GM19395 (cell line): ENCODE results near the gene DNAAF5.

Experiments
- ATAC-seq: cut with Tn5 transposase; IDR thresholded peaks from one replicate; pipeline ENCODE4 v1.9.1; 2021; ENCODE audit warnings: mild to moderate bottlenecking, moderate library complexity; ENCODE audit not compliant: unreplicated experiment

Gene DNAAF5

DNA sequence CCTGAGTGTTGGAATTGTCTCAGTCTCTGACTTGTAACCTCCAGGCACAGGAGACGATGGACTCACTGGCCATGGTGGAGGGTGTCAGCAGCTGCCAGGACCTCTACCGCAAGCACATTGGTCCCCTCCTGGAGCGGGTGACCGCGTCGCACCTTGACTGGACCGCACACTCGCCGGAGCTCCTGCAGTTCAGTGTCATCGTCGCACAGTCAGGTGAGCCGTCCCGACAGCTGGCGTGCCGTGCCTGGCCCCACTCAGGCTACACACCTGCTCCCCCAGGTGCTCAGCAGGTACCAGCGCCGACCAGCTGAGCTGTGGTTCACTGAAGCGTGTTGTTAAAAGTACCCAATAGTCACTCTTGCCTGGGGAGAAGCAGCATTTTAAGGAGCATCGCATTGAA lies 37.3 kb downstream of the DNAAF5 start:
- ATAC-seq: no peak

DNA sequence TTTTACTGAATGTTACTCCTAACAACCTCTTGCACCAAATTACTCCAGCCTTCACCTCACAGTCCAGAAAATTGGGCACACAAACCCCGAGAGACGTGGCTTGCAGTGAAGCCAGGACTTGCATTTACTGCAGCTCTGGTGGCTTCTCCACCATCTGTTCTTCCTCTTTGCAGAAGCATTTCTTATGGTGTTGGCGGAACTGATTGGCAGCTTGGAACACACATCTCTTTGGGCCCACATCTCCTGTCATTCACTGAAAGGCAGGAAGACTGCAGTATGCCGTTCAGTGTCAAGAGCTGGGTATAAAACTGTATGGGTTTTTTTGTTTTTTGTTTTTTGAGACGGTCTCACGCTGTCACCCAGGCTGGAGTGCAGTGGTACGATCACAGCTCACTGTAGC lies 38.9 kb downstream of the DNAAF5 start:
- no peak for ATAC-seq

DNA sequence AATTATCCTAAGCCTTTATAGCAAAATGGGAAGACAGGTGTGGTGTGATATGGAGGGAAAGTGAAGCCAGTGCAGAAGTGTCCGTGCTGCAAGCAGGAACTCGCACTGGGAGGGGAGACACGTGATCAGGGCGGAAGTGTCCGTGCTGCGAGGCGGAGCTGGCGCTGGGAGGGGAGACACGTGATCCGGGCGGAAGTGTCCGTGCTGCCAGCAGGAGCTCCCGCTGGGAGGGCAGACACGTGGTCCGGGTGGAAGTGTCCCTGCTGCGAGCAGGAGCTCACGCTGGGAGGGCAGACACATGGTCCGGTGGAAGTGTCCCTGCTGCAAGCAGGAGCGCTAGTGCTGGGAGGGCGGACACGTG lies 41.1 kb downstream of the DNAAF5 start:
- peak; percentile 43 for ATAC-seq

DNA sequence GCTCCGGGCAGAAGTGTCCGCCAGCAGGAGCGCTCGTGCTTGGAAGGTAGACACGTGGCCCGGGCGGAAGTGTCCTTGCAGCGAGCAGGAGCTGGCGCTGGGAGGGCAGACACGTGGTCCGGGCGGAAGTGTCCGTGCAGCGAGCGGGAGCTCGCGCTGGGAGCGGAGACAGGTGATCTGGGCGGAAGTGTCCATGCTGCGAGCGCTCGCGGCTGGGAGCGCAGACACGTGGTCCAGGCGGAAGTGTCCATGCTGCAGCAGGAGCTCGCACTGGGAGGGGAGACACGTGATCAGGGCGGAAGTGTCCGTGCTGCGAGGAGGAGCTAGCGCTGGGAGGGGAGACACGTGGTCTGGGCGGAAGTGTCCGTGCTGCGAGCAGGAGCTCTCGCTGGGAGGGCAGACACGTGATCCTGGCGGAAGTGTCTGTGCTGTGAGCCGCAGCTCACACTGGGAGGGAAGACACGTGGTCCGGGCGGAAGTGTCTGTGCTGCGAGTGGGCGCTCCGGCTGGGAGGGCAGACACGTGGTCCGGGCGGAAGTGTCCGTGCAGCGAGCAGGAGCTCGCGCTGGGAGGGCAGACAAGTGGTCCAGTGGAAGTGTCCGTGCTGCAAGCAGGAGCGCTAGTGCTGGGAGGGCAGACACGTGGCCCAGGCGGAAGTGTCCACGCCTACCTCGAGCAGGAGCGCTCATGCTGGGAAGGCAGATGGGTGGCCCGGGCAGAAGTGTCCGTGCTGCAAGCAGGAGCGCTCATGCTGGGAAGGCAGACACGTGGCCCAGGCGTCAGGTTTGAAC lies 41.6 kb downstream of the DNAAF5 start:
- ATAC-seq: peak; percentile 66

DNA sequence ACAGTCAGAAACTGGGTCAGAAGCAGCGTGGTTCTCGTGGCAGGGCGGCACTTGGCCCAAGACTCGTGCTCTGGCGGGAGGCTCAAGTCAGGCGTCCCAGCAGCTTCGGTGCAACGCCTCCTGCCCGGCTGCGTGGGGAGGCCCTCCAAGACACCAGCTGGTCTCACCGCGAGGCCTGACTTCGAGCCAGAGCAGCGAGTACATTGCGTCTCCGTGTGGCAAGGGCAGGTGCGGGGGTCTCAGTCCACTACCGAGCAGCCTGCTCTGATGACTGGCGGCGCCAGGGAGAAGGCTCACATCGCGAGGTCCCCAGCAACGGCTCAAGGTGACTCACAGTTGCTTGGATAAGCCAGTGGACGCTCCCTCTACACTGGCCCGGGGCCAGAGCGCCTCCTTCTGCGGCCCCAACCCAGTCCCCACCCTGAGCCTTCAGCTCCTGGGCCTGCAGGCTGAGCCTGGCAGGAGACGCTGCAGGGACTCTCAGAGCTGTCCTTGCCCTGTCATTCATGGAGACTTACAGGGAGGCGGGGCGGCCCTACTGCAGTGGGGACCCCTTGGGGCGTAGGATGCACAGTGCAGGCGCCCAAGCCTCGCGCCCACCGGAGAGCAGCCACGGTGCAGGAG lies 42.5 kb downstream of the DNAAF5 start:
- ATAC-seq: no peak

DNA sequence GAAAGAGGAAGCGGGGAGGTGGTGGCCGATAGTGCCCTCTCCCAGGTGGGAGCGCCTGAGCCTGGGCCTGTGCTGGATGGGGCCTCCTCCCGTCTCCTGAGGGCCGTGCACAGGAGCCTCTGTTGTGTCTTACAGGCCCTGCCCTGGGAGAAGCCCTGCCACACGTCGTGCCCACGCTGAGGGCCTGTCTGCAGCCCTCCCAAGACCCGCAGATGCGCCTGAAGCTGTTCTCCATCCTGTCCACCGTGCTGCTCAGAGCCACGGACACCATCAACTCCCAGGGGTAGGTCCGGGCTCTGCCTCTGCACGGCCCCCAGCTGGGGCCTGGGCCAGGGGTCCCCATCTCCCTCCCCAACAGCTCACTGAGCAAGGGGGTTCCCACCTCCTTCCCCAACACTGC lies 43.8 kb downstream of the DNAAF5 start:
- ATAC-seq: no peak

DNA sequence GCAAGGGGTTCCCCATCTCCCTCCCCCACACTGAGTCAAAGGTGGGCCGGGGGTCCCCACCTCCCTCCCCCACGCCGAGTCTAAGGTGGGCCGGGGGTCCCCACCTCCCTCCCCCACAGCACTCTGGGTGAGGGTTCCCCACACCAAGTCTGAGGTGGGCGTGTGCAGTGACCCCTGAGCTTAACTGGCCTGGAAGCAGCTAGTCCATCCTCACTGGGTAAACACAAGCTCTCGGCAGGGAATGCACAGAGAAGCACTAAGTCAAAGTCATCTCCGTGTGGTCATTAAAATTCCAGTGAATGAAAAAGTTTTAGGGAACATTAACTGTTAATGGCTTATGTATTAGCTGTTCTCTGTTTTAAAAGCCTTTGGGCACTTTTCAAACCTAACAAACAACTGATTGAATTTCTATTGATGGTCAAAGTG lies 44.3 kb downstream of the DNAAF5 start:
- no peak for ATAC-seq

DNA sequence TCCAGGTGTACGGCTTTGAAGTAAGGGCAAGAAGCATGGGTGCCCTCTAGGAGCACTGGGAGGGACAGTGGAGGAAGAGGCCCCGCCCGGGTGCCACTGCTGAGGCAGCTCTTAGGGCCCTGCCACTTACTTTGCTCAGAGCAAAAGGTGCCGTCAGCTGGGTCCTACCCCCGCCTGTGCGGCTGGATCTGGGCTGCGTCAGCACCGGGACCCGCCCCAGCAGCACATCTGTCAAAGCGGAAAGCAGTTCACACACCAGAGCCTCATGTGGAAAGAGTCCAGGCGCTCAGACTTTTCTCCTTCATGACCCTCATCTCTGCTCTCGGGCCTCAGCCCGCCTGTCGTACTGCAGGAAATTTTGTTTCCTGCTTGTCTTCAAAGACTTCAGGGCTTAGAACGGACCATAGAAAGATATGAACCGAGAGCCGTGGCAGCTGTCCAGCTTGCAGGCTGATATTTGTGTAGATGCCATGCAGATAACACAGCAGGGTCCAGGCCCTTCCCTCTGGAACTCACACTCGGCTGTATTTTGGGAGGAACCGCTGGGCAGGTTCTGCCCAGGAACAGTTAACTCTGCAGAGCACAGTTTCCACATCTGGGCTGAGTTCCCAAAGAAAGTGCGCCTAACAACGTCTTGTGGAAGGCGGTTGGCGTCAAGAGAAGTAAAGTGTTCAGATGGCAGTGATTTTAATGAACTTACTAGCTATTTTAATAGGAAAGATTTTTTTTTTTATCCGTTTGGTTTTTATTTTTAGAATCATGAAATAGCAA lies 44.9 kb downstream of the DNAAF5 start:
- ATAC-seq: no peak

DNA sequence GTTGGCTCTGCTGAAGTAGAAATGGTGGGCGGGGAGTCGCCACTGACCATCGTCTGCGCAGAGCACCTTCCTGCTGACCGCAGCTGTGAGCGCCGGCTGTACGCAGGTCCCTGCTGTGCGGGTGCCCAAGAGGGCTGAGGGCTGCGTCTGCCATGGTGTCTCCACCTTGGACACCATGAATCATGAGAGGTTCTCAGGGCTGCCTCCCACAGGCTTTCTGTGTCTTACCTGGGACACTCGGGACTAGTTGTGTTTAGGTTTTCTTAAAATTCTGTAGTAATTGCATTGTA lies 45.5 kb downstream of the DNAAF5 start:
- no peak for ATAC-seq

DNA sequence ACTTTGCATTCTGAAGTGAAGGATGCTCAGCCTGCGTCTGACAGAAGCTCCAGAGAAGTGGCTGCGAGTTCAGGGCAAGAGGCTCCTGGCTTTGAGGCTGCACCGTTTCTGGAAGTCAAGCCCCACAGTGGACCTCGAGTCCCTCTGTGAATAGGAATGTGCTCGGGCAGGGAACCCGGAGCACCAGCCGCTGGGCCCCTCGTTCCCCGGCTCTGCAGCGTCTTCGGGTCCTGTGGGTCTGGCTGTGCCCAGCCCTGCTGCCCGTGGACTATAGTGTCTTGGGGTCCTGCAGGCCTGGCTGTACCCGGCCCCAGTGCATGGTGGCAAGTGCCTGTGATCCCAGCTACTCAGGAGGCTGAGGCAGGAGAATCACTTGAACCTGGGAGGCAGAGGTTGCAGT lies 45.9 kb downstream of the DNAAF5 start:
- no peak for ATAC-seq

DNA sequence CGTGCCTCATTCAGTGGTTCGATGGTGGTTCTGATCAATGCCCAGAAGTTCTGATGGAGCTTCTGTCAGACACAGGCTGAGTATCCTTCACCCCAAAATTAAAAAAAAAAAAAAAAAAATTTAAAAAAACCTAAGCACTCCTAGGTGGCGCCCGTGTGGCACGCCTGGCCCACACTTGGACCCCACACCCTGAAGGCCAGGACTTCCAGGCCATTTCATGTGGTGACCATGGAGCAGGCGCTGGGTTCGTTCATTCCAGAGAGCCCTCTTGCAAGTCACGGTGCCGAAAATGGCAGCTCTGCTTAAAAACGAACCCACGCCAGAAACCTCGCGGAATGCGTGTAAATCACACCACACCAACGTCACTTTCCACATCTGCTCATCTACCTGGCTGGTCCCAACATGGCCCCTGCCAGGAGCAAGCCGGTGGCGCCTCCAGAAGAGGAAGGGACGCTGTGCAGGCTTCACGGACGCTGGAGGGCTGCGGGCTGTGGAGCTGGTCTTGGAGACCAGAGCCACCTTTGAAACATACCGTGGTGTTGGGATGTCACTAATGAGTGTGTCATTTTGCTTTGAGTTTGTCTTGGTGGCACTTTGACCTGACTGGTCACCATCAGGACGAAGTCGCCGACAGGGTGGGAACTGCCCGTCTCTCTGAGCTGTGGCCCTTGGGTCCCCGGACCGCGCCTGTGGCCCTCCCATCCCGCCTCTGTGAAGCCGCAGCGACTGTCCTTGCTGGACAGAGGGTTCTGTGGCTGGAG lies 46.5 kb downstream of the DNAAF5 start:
- ATAC-seq: no peak

DNA sequence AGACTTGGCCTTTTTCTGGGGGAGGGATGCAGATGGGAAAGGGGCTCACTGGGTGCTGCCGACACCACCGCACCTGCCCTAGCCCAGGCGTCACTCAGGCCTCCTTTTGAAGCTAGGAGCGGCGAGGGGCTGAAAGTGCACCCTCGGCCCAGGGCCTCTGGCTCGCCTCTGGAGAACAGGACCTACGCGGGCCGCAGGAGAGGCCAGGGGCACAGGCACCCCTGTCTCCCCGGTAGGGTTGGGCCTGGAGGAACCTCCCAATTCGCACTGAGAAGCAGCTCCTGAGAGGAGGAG lies 47.1 kb downstream of the DNAAF5 start:
- ATAC-seq: no peak

DNA sequence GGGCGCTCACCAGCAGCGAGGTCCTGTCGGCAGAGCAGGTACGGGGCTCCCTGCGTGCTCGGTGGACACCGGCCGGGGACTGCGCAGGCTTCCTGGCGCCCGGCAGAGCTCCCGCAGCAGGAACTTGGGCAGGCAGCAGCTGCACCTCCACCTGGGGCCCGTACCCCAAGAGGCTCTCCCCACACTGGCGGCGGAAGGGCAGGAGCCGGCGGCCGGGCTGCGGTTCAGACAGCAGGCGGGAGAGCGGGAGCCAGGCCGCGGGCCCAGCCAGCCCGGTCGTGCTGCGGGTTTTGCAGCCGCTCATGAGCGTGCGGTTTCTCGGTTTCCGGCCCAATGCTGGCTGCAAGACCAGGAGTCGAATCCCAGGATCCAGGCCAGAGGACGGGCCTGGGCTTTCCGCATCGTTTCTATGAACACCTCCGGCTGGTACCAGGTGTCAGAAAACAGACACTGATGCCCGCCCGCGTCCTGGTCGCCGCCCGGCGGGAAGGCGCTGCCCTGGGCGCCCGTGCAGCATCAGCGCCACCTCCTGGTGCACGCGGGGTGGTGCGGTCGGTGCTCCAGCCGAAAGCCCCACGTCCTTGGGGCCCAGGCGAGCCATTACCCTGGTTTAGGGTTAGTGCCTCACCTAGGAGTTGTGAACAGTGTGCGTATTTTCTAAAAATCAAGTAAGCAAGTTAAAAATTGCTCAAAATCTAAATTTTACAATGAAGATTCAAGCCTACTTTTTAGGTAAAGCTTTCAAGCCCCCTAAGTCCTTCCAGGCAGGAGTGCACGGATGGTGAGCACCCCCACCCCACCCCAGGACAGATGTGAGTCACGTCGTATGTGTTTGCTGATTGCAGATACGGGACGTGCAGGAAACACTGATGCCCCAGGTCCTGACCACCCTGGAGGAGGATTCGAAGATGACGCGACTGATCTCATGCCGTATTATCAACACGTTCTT lies 47.9 kb downstream of the DNAAF5 start:
- no peak for ATAC-seq

DNA sequence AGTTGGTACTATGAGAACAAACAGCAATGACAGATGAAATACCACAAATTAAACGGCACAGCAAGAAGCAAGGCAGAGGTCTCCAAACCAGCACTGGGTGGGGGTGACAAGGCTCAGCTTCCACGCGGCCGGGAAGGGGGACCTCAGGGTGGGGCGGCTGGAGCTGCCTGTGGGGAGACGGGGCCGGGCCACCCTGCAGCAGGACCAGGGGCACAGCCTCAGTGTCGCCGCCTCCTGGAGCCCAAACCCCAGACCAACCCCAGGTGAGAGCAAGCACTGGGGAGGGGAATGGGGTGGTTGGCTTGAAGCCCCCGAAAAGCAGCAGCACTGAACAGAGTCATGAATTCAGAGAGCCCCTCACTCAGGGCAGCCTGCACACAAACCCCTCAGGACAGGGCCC lies 49.9 kb downstream of the DNAAF5 start:
- ATAC-seq: no peak

DNA sequence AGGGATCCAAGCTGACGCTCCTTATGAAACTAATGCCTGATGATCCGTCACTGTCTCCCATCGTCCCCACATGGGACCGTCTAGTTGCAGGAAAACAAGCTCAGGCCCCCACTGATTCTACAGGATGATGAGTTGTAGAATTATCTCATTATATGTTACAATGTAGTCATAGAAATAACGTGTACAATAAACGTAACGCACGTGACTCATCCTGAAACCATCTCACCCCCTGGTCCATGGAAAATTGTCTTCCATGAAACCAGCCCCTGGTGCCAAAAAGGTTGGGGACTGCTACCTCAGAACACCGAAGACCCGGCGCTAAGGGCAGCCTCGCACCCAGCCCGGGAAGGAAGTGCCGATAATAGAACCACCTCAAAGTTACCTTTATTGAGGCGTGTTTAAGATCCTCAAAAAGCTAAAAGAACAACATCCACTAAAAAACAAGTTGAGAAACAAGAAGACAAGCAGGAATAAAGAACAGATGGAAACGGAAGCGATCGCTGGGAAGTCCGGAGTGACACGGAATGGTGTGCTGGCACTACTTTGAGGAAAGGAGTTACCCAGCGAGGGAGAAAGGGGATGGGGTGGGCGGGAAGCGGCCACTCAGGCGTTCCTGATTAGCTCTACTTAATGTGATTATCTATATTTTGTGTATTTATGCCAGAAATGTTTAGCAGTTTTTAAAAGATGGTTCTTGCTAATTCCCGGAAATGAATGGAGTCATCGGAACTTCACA lies 50.7 kb downstream of the DNAAF5 start:
- no peak for ATAC-seq

DNA sequence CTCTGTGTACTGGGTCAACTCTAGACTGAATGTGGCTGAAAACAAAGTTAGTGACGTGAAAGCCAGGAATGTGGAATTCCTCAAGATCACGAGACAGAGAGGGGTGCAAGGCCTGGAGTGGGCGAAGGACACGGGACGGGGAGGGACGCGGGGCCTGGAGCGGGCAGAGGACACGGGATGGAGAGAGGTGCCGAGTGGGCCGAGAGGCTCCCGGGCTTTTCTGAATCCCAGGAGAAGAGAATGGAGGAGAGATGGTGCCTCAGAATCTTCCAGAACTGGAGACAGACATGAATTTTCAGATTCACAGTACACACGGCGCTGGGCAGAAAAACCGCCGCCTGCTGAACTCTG lies 51.2 kb downstream of the DNAAF5 start:
- no peak for ATAC-seq

DNA sequence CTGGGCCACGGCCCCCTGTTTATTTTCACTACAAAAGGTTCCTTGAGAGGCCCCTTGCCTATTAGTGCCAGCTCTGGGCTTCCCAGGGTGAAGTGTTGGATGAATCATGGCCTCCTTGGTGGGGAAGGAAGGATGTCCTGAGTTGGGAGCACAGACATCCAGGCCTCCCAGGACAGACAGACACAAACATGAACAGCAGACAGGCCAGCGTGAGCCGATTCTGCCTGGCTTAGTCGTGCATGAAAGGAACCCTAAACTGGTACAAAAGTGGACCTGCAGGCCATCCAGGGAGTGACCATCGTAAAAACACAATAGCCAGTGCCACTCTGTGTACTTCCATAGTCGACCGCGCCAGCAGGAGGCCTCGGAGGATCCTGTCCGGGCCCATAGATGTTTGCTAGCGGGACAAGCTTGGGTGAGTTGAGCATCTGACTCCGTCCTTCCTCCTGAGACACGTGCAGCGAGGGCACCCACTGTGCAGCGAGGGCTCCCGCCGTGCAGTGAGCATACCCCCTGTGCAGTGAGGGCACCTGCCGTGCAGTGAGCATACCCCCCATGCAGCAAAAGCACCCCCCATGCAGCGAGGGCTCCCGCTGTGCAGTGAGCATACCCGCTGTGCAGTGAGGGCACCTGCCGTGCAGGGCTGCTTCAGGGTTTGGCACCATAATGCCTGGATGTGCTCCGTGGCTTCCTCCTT lies 51.9 kb downstream of the DNAAF5 start:
- ATAC-seq: no peak

DNA sequence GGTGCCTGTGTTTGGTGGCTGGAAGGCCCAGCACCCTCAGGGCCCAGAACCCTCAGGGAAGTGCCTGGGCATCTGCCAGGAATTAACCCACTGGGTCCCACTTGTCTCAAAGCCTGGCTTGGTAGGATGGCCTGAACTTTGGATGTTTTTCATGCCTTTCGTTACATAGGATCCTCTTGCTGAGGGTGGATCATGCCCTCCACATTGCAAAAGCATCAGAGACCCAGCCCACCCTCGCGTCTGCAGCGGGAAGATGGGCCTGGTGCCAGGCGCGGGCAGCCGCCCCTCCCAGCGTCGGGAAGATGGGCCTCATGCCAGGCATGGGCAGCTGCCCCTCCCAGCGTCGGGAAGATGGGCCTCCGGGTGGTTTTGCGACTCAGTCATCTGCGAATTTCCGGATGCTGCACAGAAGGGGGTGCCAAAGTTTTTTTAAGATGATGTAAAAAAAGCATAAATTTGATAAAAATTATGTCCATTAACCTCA lies 52.5 kb downstream of the DNAAF5 start:
- no peak for ATAC-seq

DNA sequence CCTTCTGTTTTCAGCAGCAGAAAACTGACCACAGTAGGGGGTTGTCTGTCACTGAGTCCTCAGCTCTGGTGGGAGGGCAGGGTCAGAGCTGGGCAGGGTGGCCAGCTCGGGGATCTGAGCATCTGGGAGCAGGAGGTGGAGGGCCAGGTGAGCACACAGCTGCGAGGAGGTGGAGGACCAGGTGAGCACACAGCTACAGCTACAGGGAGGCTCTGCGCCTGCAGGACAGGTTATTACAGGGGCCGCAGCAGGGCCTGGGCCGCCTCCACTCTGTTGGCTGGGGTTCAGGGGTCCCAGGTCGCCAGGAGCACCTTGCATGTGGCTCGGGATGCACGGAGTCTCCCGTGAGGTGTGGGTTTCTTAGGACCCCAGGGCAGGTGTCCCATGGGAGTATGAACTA lies 53.0 kb downstream of the DNAAF5 start:
- no peak for ATAC-seq
